ENCODE measurements around the gene CHD8. TPM values are rescaled to one million over a fixed set of nuclear protein-coding genes. Genes with fewer than 3 reads are reported as not detected.

Gene CHD8
- total RNA-seq, 4 donors from 2014 or later: 67.3 to 122 (median 101) TPM

DNA sequence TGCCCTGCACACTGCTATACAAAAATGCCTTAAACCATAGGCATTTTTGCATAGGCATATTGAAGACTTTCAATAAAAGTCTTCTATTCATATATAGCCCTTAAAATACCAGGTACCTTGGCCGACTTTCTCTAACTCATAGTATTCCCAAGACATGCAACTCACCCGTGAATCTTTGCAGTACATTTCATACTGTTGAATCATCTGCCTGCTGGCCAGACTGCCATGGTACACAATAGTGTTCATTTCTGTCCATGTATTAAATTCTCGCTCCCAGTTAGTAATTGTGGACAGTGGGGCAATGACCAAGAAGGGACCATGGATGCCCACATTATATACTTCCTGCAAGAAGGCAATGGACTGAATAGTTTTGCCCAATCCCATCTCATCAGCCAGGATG is 47.8 kb downstream of the CHD8 start:
- H3K27ac ChIP-seq: no peak overlapping the region
- DNase-seq (ENCODE audit: low spot score in 2 of 2): no peak
- peaks cover 100% of the 10 kb centered on the region for H3K36me3 ChIP-seq
- H3K4me3 ChIP-seq: no peak overlapping the region
- H3K27me3 ChIP-seq: no peaks in the 10 kb centered on the region
- H3K9me3 ChIP-seq: no peaks in the 10 kb centered on the region
- TF ChIP-seq, protein P1, sequence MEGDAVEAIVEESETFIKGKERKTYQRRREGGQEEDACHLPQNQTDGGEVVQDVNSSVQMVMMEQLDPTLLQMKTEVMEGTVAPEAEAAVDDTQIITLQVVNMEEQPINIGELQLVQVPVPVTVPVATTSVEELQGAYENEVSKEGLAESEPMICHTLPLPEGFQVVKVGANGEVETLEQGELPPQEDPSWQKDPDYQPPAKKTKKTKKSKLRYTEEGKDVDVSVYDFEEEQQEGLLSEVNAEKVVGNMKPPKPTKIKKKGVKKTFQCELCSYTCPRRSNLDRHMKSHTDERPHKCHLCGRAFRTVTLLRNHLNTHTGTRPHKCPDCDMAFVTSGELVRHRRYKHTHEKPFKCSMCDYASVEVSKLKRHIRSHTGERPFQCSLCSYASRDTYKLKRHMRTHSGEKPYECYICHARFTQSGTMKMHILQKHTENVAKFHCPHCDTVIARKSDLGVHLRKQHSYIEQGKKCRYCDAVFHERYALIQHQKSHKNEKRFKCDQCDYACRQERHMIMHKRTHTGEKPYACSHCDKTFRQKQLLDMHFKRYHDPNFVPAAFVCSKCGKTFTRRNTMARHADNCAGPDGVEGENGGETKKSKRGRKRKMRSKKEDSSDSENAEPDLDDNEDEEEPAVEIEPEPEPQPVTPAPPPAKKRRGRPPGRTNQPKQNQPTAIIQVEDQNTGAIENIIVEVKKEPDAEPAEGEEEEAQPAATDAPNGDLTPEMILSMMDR (IDR thresholded peaks at IDR 0.05): no peak
- no peak for TF ChIP-seq POLR2A (IDR thresholded peaks at IDR 0.05)
- TF ChIP-seq POLR2AphosphoS5 (IDR thresholded peaks at IDR 0.05): no peak
- TF ChIP-seq EP300 (IDR thresholded peaks at IDR 0.05): no peak
- no peaks in the 10 kb centered on the region for H3K4me1 ChIP-seq
- 78% methylated on average over 3 of the region's 3 CpGs for WGBS

GRCh38 chr14:21406213-21406612 is 49.7 kb downstream of the CHD8 start:
- Histone ChIP-seq H3K27me3 (no peaks in the 10 kb centered on the region), H3K27ac (no peak overlapping the region), H3K4me1 (no peaks in the 10 kb centered on the region), H3K4me3 (no peak overlapping the region), H3K36me3 (peaks cover 100% of the 10 kb centered on the region), H3K9me3 (no peaks in the 10 kb centered on the region)
- TF ChIP-seq POLR2A (IDR thresholded peaks at IDR 0.05): no peak
- TF ChIP-seq EP300 (IDR thresholded peaks at IDR 0.05): no peak
- no peak for TF ChIP-seq POLR2AphosphoS5 (IDR thresholded peaks at IDR 0.05)
- TF ChIP-seq, protein P1 (IDR thresholded peaks at IDR 0.05): no peak
- DNase-seq (ENCODE audit: low spot score in 2 of 2): no peak

DNA sequence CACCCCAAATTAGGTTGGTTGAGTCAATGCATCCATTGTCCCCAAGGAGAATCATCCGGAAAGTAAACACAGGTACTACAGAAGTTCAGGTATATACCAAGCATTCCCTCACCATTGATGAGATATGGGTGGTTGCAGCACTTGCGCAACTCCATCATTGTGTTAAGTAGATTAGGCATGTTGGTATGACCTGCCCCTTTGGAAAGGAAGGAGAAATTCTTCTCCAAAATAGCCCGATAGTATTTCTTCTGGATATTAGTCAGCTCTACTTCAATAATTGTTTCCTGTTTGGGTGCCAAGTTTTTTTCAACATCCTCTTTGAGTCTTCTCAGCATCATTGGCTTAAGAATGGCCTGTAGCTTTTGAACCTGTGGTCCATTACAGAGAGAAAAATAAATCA is 50.8 kb downstream of the CHD8 start:
- TF ChIP-seq POLR2AphosphoS5 (IDR thresholded peaks at IDR 0.05) (no peak), POLR2A (IDR thresholded peaks at IDR 0.05) (no peak), EP300 (IDR thresholded peaks at IDR 0.05) (no peak)
- TF ChIP-seq, protein P1 (IDR thresholded peaks at IDR 0.05): no peak
- Histone ChIP-seq H3K4me3 (no peak overlapping the region), H3K27me3 (no peaks in the 10 kb centered on the region), H3K27ac (no peak overlapping the region), H3K36me3 (peaks cover 100% of the 10 kb centered on the region), H3K9me3 (no peaks in the 10 kb centered on the region), H3K4me1 (no peaks in the 10 kb centered on the region)
- WGBS: 69% methylated on average over 3 of the region's 3 CpGs
- no peak for DNase-seq (ENCODE audit: low spot score in 2 of 2)

DNA sequence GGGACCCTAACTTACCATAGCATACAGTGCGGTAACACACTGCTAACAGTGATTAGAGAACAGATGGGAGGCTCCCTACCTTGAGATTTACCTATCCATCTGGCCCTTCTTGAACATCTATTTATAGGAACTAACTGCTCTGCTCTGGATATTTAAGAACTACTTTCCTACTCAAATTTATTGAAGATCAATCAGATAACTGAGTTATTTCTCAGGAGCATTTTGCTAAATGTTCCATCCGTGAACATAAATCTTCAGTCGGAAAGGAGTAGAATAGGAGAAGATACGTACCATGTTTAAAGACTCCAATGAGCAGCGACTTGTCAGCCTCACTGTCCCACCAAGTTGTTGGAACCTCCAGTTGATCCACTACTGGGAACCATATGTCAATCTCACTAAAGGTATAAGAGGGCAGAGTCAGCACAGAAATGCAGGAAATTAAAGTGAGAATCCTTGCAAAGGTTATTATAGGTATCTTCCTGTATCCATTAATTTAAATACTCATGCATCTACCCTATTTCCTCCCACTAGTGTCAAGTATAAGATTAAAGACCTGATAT is 56.5 kb downstream of the CHD8 start:
- H3K9me3 ChIP-seq: no peaks in the 10 kb centered on the region
- no peaks in the 10 kb centered on the region for H3K4me1 ChIP-seq
- peaks cover 100% of the 10 kb centered on the region for H3K36me3 ChIP-seq
- TF ChIP-seq POLR2A (IDR thresholded peaks at IDR 0.05) (no peak), EP300 (IDR thresholded peaks at IDR 0.05) (no peak), POLR2AphosphoS5 (IDR thresholded peaks at IDR 0.05) (no peak)
- TF ChIP-seq, protein P1 (IDR thresholded peaks at IDR 0.05): no peak
- H3K27me3 ChIP-seq: no peaks in the 10 kb centered on the region
- H3K4me3 ChIP-seq: no peak overlapping the region
- no peak for DNase-seq (ENCODE audit: low spot score in 2 of 2)
- no peak overlapping the region for H3K27ac ChIP-seq
- WGBS: 96% methylated on average over 5 of the region's 5 CpGs

GRCh38 chr14:21398901-21399300 is 57.0 kb downstream of the CHD8 start:
- H3K9me3 ChIP-seq: no peaks in the 10 kb centered on the region
- peaks cover 100% of the 10 kb centered on the region for H3K36me3 ChIP-seq
- WGBS: 98% methylated on average over 4 of the region's 4 CpGs

More at GRCh38 chr14:21398901-21399300, 57.0 kb downstream of the CHD8 start:
- H3K4me3 ChIP-seq: no peak overlapping the region
- no peaks in the 10 kb centered on the region for H3K4me1 ChIP-seq
- no peak for TF ChIP-seq EP300 (IDR thresholded peaks at IDR 0.05)
- TF ChIP-seq, protein P1 (IDR thresholded peaks at IDR 0.05): no peak
- TF ChIP-seq POLR2A (IDR thresholded peaks at IDR 0.05): no peak
- no peak for TF ChIP-seq POLR2AphosphoS5 (IDR thresholded peaks at IDR 0.05)
- no peak overlapping the region for H3K27ac ChIP-seq
- no peaks in the 10 kb centered on the region for H3K27me3 ChIP-seq
- no peak for DNase-seq (ENCODE audit: low spot score in 2 of 2)
